HCT116 (cell line): ENCODE data around the gene TRHDE. TPM values are rescaled to one million over a fixed set of nuclear protein-coding genes. Genes with fewer than 3 reads are reported as not detected.

Experiments
- ATAC-seq: fragments of 200-7000 bp; cut with Tn5 transposase; 2 replicates; pipeline ENCODE4 v1.9.1; 2020; ENCODE audit warnings: mild to moderate bottlenecking, moderate library complexity
- BruUV-seq: library from RNA; stranded (reverse); fragments of 400-500 nt; replicated peaks from 2 replicates; lab custom pipeline; 2021; lab: Mats Ljungman, UMichigan
- CTCF ChIA-PET: fragments of 300-600 bp; sonication (Branson Sonifier 250); formaldehyde crosslinking; loops from one replicate; lab custom pipeline; 2021; ENCODE audit warnings: antibody characterized with exemption; lab: Charles Lee
- POLR2A ChIA-PET: fragments of 300-600, 350-600 bp; sonication (Branson Sonifier 250); formaldehyde crosslinking; loops from one replicate; lab custom pipeline; 2021; ENCODE audit warnings: antibody characterized with exemption; lab: Charles Lee
- RAD21 ChIA-PET, 2 experiments: fragments of 300-600 bp; sonication (Branson Sonifier 250); formaldehyde crosslinking; loops; one replicate each; lab custom pipeline; 2023; ENCODE audit warnings: low total read pairs in 2 of 2; ENCODE audit not compliant: uncharacterized antibody in 2 of 2, unreplicated experiment in 2 of 2, low non-redundant PET in 1 of 2; lab: Charles Lee
- DNase-seq: peaks from one replicate; pipeline ENCODE4 v3.0.0-alpha.2; 2010; ENCODE audit warnings: low read depth, low spot score
- H2AFZ ChIP-seq: fragments of 200-600 bp; shearing (Covaris generic), sonication (generic); 2 replicates; pipeline ENCODE4 v1.6.1; 2017; ENCODE audit warnings: low read depth, mixed run types, mixed read lengths, antibody characterized with exemption, low read length; ENCODE audit not compliant: poor library complexity, severe bottlenecking
- H3K27ac ChIP-seq: 2 replicates; pipeline ENCODE4 v1.5.1; 2012; ENCODE audit warnings: low read depth, low read length
- H3K27me3 ChIP-seq: fragments of 200-600 bp; sonication (generic); 2 replicates; pipeline ENCODE4 v1.6.1; 2016; ENCODE audit warnings: mixed run types, low read length, mixed read lengths; ENCODE audit not compliant: insufficient read depth
- H3K36me3 ChIP-seq, 2 experiments: fragments of 200-500 bp in 1 of 2; fragments of 200-600 bp in 1 of 2; sonication (Bioruptor generic) in 1 of 2; sonication (generic) in 1 of 2; 2 replicates each; pipeline versions ENCODE4 v1.5.1 to v1.6.1; 2014 to 2016; ENCODE audit warnings: low read length in 2 of 2, inconsistent platforms in 1 of 2, mixed read lengths in 1 of 2, mixed run types in 1 of 2; ENCODE audit not compliant: insufficient read depth in 2 of 2, control insufficient read depth in 1 of 2
- H3K4me1 ChIP-seq, 2 experiments: fragments of 200-600 bp in 1 of 2; sonication (generic) in 1 of 2; 2 replicates each; pipeline versions ENCODE4 v1.5.1 to v1.6.1; 2012 to 2017; ENCODE audit warnings: low read length in 2 of 2, inconsistent platforms in 1 of 2, mild to moderate bottlenecking in 1 of 2, mixed read lengths in 1 of 2, mixed run types in 1 of 2, moderate library complexity in 1 of 2; ENCODE audit not compliant: insufficient read depth in 2 of 2, control insufficient read depth in 1 of 2
- H3K4me2 ChIP-seq: fragments of 200-600 bp; sonication (generic); 2 replicates; pipeline ENCODE4 v1.6.1; 2017; ENCODE audit warnings: mixed run types, low read length, mixed read lengths
- H3K4me3 ChIP-seq, 2 experiments: fragments of 200-600 bp in 1 of 2; sonication (generic) in 1 of 2; replicated peaks in 1 of 2; 2 replicates each; pipeline ENCODE4 v1.5.1; 2011 to 2016; ENCODE audit warnings: low read length in 2 of 2, control low read depth in 1 of 2, low read depth in 1 of 2, mild to moderate bottlenecking in 1 of 2, mixed read lengths in 1 of 2, mixed run types in 1 of 2
- H3K79me2 ChIP-seq: fragments of 200-600 bp; sonication (generic); 2 replicates; pipeline ENCODE4 v1.6.1; 2017; ENCODE audit warnings: mild to moderate bottlenecking, mixed run types, low read length, moderate library complexity, mixed read lengths; ENCODE audit not compliant: insufficient read depth
- H3K9ac ChIP-seq: fragments of 200-600 bp; sonication (generic); 2 replicates; pipeline ENCODE4 v1.6.1; 2016; ENCODE audit warnings: low read length, mixed read lengths
- H3K9me2 ChIP-seq: fragments of 200-600 bp; sonication (generic), shearing (Covaris generic); 2 replicates; pipeline ENCODE4 v1.6.1; 2017; ENCODE audit warnings: mixed run types, mild to moderate bottlenecking, moderate library complexity; ENCODE audit not compliant: insufficient read depth
- H3K9me3 ChIP-seq, 2 experiments: fragments of 200-500 bp in 1 of 2; fragments of 200-600 bp in 1 of 2; sonication (Bioruptor generic) in 1 of 2; sonication (generic) in 1 of 2; 2 replicates each; pipeline ENCODE4 v1.6.1; 2014 to 2017; ENCODE audit warnings: low read length in 2 of 2, mixed read lengths in 2 of 2, inconsistent platforms in 1 of 2, low read depth in 1 of 2, mild to moderate bottlenecking in 1 of 2, mixed run types in 1 of 2, moderate library complexity in 1 of 2; ENCODE audit not compliant: control insufficient read depth in 1 of 2, insufficient read depth in 1 of 2
- H4K20me1 ChIP-seq: fragments of 200-600 bp; sonication (generic), shearing (Covaris generic); 2 replicates; pipeline ENCODE4 v1.6.1; 2017; ENCODE audit warnings: mixed run types, mild to moderate bottlenecking, moderate library complexity; ENCODE audit not compliant: insufficient read depth
- ATF3 ChIP-seq: IDR thresholded peaks from 2 replicates; pipeline ENCODE4 v1.6.1; 2012
- CEBPB ChIP-seq: IDR thresholded peaks from 2 replicates; pipeline ENCODE4 v1.6.1; 2012; ENCODE audit warnings: low read depth
- CTCF ChIP-seq, 3 experiments: fragments of 200-600 bp in 1 of 3; sonication (generic) in 1 of 3; IDR thresholded peaks in 2 of 3; conservative IDR thresholded peaks in 1 of 3; 2 replicates each; pipeline ENCODE4 v1.5.1; 2012 to 2017; ENCODE audit warnings: low read depth in 2 of 3, low read length in 2 of 3, antibody characterized with exemption in 1 of 3, borderline replicate concordance in 1 of 3, control low read depth in 1 of 3, mild to moderate bottlenecking in 1 of 3, mixed read lengths in 1 of 3, mixed run types in 1 of 3, moderate library complexity in 1 of 3; ENCODE audit not compliant: insufficient read depth in 1 of 3
- EGR1 ChIP-seq: IDR thresholded peaks from 2 replicates; pipeline ENCODE4 v1.6.1; 2012; ENCODE audit warnings: low read depth
- POLR2AphosphoS5 ChIP-seq: IDR thresholded peaks from 2 replicates; pipeline ENCODE4 v1.6.1; 2011; ENCODE audit warnings: mild to moderate bottlenecking, low read depth, low read length, moderate library complexity
- RAD21 ChIP-seq: IDR thresholded peaks from 2 replicates; pipeline ENCODE4 v1.6.1; 2012; ENCODE audit warnings: low read depth, mild to moderate bottlenecking
- SIN3A ChIP-seq: IDR thresholded peaks from 2 replicates; pipeline ENCODE4 v1.6.1; 2012; ENCODE audit warnings: low read depth
- SP1 ChIP-seq: IDR thresholded peaks from 2 replicates; pipeline ENCODE4 v1.6.1; 2012; ENCODE audit warnings: low read depth
- SRF ChIP-seq: IDR thresholded peaks from 2 replicates; pipeline ENCODE4 v1.6.1; 2012; ENCODE audit warnings: low read depth
- TCF7L2 ChIP-seq: IDR thresholded peaks from 2 replicates; pipeline ENCODE4 v1.7.0; 2011; ENCODE audit warnings: borderline replicate concordance, inconsistent platforms; ENCODE audit not compliant: insufficient read depth, insufficient read length; ENCODE audit errors: extremely low read depth
- YY1 ChIP-seq: IDR thresholded peaks from 2 replicates; pipeline ENCODE4 v1.6.1; 2011; ENCODE audit warnings: low read length, low read depth, moderate library complexity, mild to moderate bottlenecking; ENCODE audit not compliant: insufficient replicate concordance; ENCODE audit errors: extremely low read depth
- ZBTB33 ChIP-seq: IDR thresholded peaks from 2 replicates; pipeline ENCODE4 v1.6.1; 2011; ENCODE audit warnings: mild to moderate bottlenecking, low read length, moderate library complexity; ENCODE audit not compliant: insufficient replicate concordance; ENCODE audit errors: extremely low read depth
- ZNF274 ChIP-seq: fragments of 200-500 bp; sonication (Bioruptor generic); IDR thresholded peaks from 2 replicates; pipeline ENCODE4 v1.6.1; 2014; ENCODE audit warnings: mild to moderate bottlenecking, low read depth, low read length, inconsistent platforms
- intact Hi-C: fragments of 100-400 bp; cut with micrococcal nuclease; formaldehyde crosslinking; loops from 2 replicates; pipeline ENCODE4 v1.10.0; 2022
- total RNA-seq: library from RNA; stranded (reverse); gene quantifications from one replicate; pipeline ENCODE4 v1.2.1, GENCODE V29; 2021; ENCODE audit not compliant: unreplicated experiment

TRHDE gene
- total RNA-seq, 1 experiment from 2014 or later, result 2.9 TPM

GRCh38 chr12:72602581-72602980, 330.4 kb downstream of the TRHDE start:
- intact Hi-C loops, result no loop called here
- H3K27me3 ChIP-seq, result no peaks in the 10 kb centered on the region
- no peaks in the 10 kb centered on the region for H3K79me2 ChIP-seq
- no peak overlapping the region for H3K27ac ChIP-seq
- no peak overlapping the region for H3K9ac ChIP-seq
- POLR2A ChIA-PET, result no interaction called here
- H3K9me3 ChIP-seq, result no peaks in the 10 kb centered on the region
- TF ChIP-seq ZBTB33 (no peak), CTCF (IDR thresholded peaks at IDR 0.05 in 2 of 3, conservative IDR thresholded peaks at IDR 0.05 in 1 of 3; ENCODE audit: borderline replicate concordance in 1 of 3, insufficient read depth in 1 of 3, low read depth in 2 of 3, low read length in 2 of 3) (no peak), YY1 (no peak), SRF (no peak), CEBPB (no peak), ATF3 (no peak), POLR2AphosphoS5 (no peak), EGR1 (no peak), SIN3A (no peak), RAD21 (no peak), TCF7L2 (no peak), ZNF274 (no peak), SP1 (no peak)
- no peak overlapping the region for H2AFZ ChIP-seq
- ATAC-seq (no peak), DNase-seq (no peak)
- no peaks in the 10 kb centered on the region for H4K20me1 ChIP-seq
- no TSS peak for BruUV-seq
- H3K36me3 ChIP-seq, result no peaks in the 10 kb centered on the region
- H3K4me2 ChIP-seq, result no peak overlapping the region
- no peaks in the 10 kb centered on the region for H3K9me2 ChIP-seq
- no peaks in the 10 kb centered on the region for H3K4me1 ChIP-seq
- RAD21 ChIA-PET, result no interaction called here
- CTCF ChIA-PET, result no interaction called here
- no peak overlapping the region for H3K4me3 ChIP-seq
